ENCODE results near the gene SP3. TPM values are rescaled to one million over a fixed set of nuclear protein-coding genes. Genes with fewer than 3 reads are reported as not detected.

Gene SP3
- total and polyA plus RNA-seq, 9 of the 15 experiments (the other 6 are each of a cell fraction or from before 2014, with no cell fraction given) = 12.0 to 106 (median 74.9) TPM

DNA sequence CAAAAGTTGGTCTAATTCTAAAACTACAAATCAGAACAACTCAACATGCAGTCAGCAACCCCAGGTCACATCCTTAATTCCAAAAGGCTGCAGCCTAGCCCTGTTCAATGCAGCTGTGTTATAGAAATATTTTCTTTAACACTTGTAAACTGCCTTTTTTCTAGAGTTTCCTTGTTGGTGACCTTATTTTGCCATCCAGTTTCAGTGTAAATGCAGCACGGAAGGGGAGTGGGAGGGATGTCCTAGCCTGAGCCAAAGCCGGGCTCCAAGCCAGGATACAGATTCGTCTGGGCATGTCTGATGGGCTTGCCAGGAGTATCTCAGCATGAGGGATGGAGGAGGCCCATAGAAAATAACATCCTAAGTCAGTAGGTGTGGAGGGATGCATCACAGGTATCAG lies 17.7 kb upstream of the SP3 start:
- POLR2A ChIA-PET = interaction anchor here (1.5 kb wide), 1 partner anchor 11 kb away, joined by 3 read pairs; no protein-coding TSS in a partner anchor
- ATAC-seq = no peak
- TF ChIP-seq, protein P1, sequence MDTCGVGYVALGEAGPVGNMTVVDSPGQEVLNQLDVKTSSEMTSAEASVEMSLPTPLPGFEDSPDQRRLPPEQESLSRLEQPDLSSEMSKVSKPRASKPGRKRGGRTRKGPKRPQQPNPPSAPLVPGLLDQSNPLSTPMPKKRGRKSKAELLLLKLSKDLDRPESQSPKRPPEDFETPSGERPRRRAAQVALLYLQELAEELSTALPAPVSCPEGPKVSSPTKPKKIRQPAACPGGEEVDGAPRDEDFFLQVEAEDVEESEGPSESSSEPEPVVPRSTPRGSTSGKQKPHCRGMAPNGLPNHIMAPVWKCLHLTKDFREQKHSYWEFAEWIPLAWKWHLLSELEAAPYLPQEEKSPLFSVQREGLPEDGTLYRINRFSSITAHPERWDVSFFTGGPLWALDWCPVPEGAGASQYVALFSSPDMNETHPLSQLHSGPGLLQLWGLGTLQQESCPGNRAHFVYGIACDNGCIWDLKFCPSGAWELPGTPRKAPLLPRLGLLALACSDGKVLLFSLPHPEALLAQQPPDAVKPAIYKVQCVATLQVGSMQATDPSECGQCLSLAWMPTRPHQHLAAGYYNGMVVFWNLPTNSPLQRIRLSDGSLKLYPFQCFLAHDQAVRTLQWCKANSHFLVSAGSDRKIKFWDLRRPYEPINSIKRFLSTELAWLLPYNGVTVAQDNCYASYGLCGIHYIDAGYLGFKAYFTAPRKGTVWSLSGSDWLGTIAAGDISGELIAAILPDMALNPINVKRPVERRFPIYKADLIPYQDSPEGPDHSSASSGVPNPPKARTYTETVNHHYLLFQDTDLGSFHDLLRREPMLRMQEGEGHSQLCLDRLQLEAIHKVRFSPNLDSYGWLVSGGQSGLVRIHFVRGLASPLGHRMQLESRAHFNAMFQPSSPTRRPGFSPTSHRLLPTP (IDR thresholded peaks at IDR 0.05; ENCODE audit: borderline replicate concordance, extremely low read depth, insufficient read length) = no peak
- TF ChIP-seq PHB (CRISPR knock-in tag; IDR thresholded peaks at IDR 0.05) = no peak
- no peak for TF ChIP-seq ZC3H11A (IDR thresholded peaks at IDR 0.05; ENCODE audit: low read depth, low read length)
- no peak for TF ChIP-seq JUN (IDR thresholded peaks at IDR 0.05; ENCODE audit: borderline replicate concordance, low read depth, low read length)
- no peak for TF ChIP-seq JUN (CRISPR knock-in tag; IDR thresholded peaks at IDR 0.05; ENCODE audit: borderline replicate concordance)
- TF ChIP-seq KAT8 (IDR thresholded peaks at IDR 0.05; ENCODE audit: low read depth) = no peak
- TF ChIP-seq PHB2 (IDR thresholded peaks at IDR 0.05; ENCODE audit: low read depth) = no peak
- TF ChIP-seq, protein P2, sequence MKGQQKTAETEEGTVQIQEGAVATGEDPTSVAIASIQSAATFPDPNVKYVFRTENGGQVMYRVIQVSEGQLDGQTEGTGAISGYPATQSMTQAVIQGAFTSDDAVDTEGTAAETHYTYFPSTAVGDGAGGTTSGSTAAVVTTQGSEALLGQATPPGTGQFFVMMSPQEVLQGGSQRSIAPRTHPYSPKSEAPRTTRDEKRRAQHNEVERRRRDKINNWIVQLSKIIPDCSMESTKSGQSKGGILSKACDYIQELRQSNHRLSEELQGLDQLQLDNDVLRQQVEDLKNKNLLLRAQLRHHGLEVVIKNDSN (CRISPR knock-in tag; IDR thresholded peaks at IDR 0.05) = no peak
- TF ChIP-seq GATA2 (CRISPR knock-in tag; IDR thresholded peaks at IDR 0.05) = no peak
- TF ChIP-seq JUND (IDR thresholded peaks at IDR 0.05; ENCODE audit: borderline replicate concordance, low read depth, low read length) = no peak
- no peak for TF ChIP-seq JUND (tag; IDR thresholded peaks at IDR 0.05; ENCODE audit: borderline replicate concordance, low read depth, low read length)
- TF ChIP-seq MED1 (CRISPR knock-in tag; IDR thresholded peaks at IDR 0.05; ENCODE audit: borderline replicate concordance) = no peak
- TF ChIP-seq TGIF2 (CRISPR knock-in tag; IDR thresholded peaks at IDR 0.05) = no peak
- no peak for TF ChIP-seq ZNF436 (CRISPR knock-in tag; IDR thresholded peaks at IDR 0.05)
- TF ChIP-seq, protein P3, sequence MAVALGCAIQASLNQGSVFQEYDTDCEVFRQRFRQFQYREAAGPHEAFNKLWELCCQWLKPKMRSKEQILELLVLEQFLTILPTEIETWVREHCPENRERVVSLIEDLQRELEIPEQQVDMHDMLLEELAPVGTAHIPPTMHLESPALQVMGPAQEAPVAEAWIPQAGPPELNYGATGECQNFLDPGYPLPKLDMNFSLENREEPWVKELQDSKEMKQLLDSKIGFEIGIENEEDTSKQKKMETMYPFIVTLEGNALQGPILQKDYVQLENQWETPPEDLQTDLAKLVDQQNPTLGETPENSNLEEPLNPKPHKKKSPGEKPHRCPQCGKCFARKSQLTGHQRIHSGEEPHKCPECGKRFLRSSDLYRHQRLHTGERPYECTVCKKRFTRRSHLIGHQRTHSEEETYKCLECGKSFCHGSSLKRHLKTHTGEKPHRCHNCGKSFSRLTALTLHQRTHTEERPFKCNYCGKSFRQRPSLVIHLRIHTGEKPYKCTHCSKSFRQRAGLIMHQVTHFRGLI (CRISPR knock-in tag; IDR thresholded peaks at IDR 0.05) = no peak
- TF ChIP-seq, protein P4, sequence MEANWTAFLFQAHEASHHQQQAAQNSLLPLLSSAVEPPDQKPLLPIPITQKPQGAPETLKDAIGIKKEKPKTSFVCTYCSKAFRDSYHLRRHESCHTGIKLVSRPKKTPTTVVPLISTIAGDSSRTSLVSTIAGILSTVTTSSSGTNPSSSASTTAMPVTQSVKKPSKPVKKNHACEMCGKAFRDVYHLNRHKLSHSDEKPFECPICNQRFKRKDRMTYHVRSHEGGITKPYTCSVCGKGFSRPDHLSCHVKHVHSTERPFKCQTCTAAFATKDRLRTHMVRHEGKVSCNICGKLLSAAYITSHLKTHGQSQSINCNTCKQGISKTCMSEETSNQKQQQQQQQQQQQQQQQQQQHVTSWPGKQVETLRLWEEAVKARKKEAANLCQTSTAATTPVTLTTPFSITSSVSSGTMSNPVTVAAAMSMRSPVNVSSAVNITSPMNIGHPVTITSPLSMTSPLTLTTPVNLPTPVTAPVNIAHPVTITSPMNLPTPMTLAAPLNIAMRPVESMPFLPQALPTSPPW (CRISPR knock-in tag; IDR thresholded peaks at IDR 0.05) = no peak
- TF ChIP-seq KLF10 (CRISPR knock-in tag; IDR thresholded peaks at IDR 0.05) = no peak

More for the DNA sequence above, 17.7 kb upstream of the SP3 start:
- no peaks in the 10 kb centered on the region for H3K9me3 ChIP-seq (replicated peaks; ENCODE audit: control insufficient read depth, insufficient read depth, low read depth, low read length)
- no peaks in the 10 kb centered on the region for H3K36me3 ChIP-seq (ENCODE audit: control insufficient read depth, insufficient read depth, low read length)
- H3K4me3 ChIP-seq = no peak overlapping the region
- no peak overlapping the region for H2AFZ ChIP-seq (ENCODE audit: low read depth, low read length)
- in situ Hi-C loops (cut with MboI) (no loop called here), intact Hi-C loops (cut with micrococcal nuclease) (no loop called here)
- peaks cover 0 to 8% of the 10 kb centered on the region in 2 experiments; a peak in 4 of 5 replicates for H3K27me3 ChIP-seq (ENCODE audit: control insufficient read depth in 2 of 2, insufficient read depth in 2 of 2, low read length in 2 of 2)
- 14% methylated on average over 3 of the region's 3 CpGs for WGBS (ENCODE audit: insufficient coverage, low coverage, missing lambda C conversion rate)
- no TSS peak for BruUV-seq (replicated peaks)
- no peak for FAIRE-seq
- H4K20me1 ChIP-seq (replicated peaks; ENCODE audit: control insufficient read depth, insufficient read depth, low read length) = no peaks in the 10 kb centered on the region
- no peak overlapping the region for H3K9ac ChIP-seq (ENCODE audit: insufficient read depth in 1 of 2, low read depth in 2 of 2, low read length in 2 of 2)
- no peak for DNase-seq (ENCODE audit: extremely low read depth in 1 of 4, low spot score in 3 of 4)
- H3K4me2 ChIP-seq (ENCODE audit: insufficient read depth, low read length) = no peak overlapping the region
- H3K9me1 ChIP-seq (ENCODE audit: control insufficient read depth, insufficient read depth, low read length) = no peaks in the 10 kb centered on the region
- no peak overlapping the region for H3K27ac ChIP-seq (ENCODE audit: extremely low read depth, low read depth, low read length)
- no peaks in the 10 kb centered on the region for H3K79me2 ChIP-seq (ENCODE audit: control insufficient read depth, insufficient read depth, low read length)
- CTCF ChIA-PET (ENCODE audit: low intra/inter-chr PET ratio) = no interaction called here
- peaks cover 0 to 5% of the 10 kb centered on the region in 2 experiments; a peak in 1 of 5 replicates for H3K4me1 ChIP-seq (replicated peaks in 1 of 2; ENCODE audit: control insufficient read depth in 2 of 2, insufficient read depth in 2 of 2, low read length in 2 of 2)

Measured in K562 (cell line).